HepG2 (cell line): ENCODE measurements around the gene LRIG1. TPM values are rescaled to one million over a fixed set of nuclear protein-coding genes. Genes with fewer than 3 reads are reported as not detected.

ENCODE experiments used
- AKAP8 ChIP-seq: sonication (generic); formaldehyde crosslinking; IDR thresholded peaks from 2 replicates; pipeline ENCODE4 v1.5.1; 2020; ENCODE audit warnings: mild to moderate bottlenecking, missing genetic modification reagents
- ATF2 ChIP-seq: sonication (generic); formaldehyde crosslinking; IDR thresholded peaks from 2 replicates; pipeline ENCODE4 v1.4.0; 2020; ENCODE audit warnings: missing genetic modification reagents
- CREB3 ChIP-seq: sonication (generic); formaldehyde crosslinking; IDR thresholded peaks from 2 replicates; pipeline ENCODE4 v1.5.0; 2020; ENCODE audit warnings: missing genetic modification reagents
- JDP2 ChIP-seq: sonication (generic); formaldehyde crosslinking; IDR thresholded peaks from 2 replicates; pipeline ENCODE4 v1.8.1; 2022; ENCODE audit warnings: missing genetic modification reagents, borderline replicate concordance
- KLF16 ChIP-seq, 2 experiments: sonication (generic) in 1 of 2; formaldehyde crosslinking in 1 of 2; IDR thresholded peaks; 2 replicates each; pipeline versions ENCODE4 v1.6.1 to v1.8.0; 2016 to 2023; ENCODE audit warnings: missing genetic modification reagents in 2 of 2, missing compliant biosample characterization in 1 of 2
- NFIC ChIP-seq: IDR thresholded peaks from 2 replicates; pipeline ENCODE4 v1.6.1; 2012; ENCODE audit warnings: mild to moderate bottlenecking, low read length, inconsistent platforms
- PAWR ChIP-seq: sonication (generic); formaldehyde crosslinking; IDR thresholded peaks from 2 replicates; pipeline ENCODE4 v1.4.0; 2020; ENCODE audit warnings: missing genetic modification reagents, mild to moderate bottlenecking, borderline replicate concordance
- PHB2 ChIP-seq: fragments of 450-650 bp; IDR thresholded peaks from 2 replicates; pipeline ENCODE4 v1.6.1; 2018; ENCODE audit not compliant: partially characterized antibody
- RBFOX2 ChIP-seq: fragments of 200-400 bp; formaldehyde crosslinking; IDR thresholded peaks from 2 replicates; pipeline ENCODE4 v1.6.1; 2017; ENCODE audit warnings: low read depth, mild to moderate bottlenecking, low read length
- RBM22 ChIP-seq: fragments of 200-400 bp; formaldehyde crosslinking; optimal IDR thresholded peaks from 2 replicates; pipeline ENCODE3; 2017; ENCODE audit warnings: mild to moderate bottlenecking, low read length, moderate library complexity
- SUZ12 ChIP-seq: fragments of 150-350 bp; IDR thresholded peaks from 2 replicates; pipeline ENCODE4 v1.6.1; 2014; ENCODE audit warnings: low read depth, low read length
- TEAD3 ChIP-seq: optimal IDR thresholded peaks from 2 replicates; pipeline ENCODE3; 2016; ENCODE audit warnings: borderline replicate concordance
- ZFAT ChIP-seq: sonication (generic); formaldehyde crosslinking; conservative IDR thresholded peaks from 2 replicates; pipeline ENCODE4 v1.8.1; 2023; ENCODE audit warnings: missing genetic modification reagents, inconsistent platforms
- ZFP36 ChIP-seq: fragments of 150-350 bp; IDR thresholded peaks from 2 replicates; pipeline ENCODE4 v1.6.1; 2018; ENCODE audit warnings: borderline replicate concordance, low read length, low read depth; ENCODE audit not compliant: partially characterized antibody
- ZKSCAN8 ChIP-seq: IDR thresholded peaks from 2 replicates; pipeline ENCODE4 v1.6.1; 2016; ENCODE audit warnings: borderline replicate concordance, missing genetic modification reagents, missing compliant biosample characterization
- ZNF3 ChIP-seq: IDR thresholded peaks from 2 replicates; pipeline ENCODE4 v1.7.0; 2017; ENCODE audit warnings: inconsistent platforms
- ZNF446 ChIP-seq: sonication (generic); formaldehyde crosslinking; IDR thresholded peaks from 2 replicates; pipeline ENCODE4 v1.5.0; 2020; ENCODE audit warnings: mild to moderate bottlenecking, missing genetic modification reagents
- ZNF501 ChIP-seq: sonication (generic); formaldehyde crosslinking; IDR thresholded peaks from 2 replicates; pipeline ENCODE4 v1.5.1; 2020; ENCODE audit warnings: mild to moderate bottlenecking, moderate library complexity, missing genetic modification reagents
- ZNF552 ChIP-seq: sonication (generic); formaldehyde crosslinking; IDR thresholded peaks from 2 replicates; pipeline ENCODE4 v1.9.0; 2022; ENCODE audit warnings: missing genetic modification reagents, mild to moderate bottlenecking, borderline replicate concordance
- ZNF776 ChIP-seq: sonication (generic); formaldehyde crosslinking; IDR thresholded peaks from 2 replicates; pipeline ENCODE4 v1.4.0; 2020; ENCODE audit warnings: mild to moderate bottlenecking, missing genetic modification reagents
- polyA plus RNA-seq, 8 experiments: library from polyadenylated mRNA; depleted of rRNA in 3 of 8; stranded (reverse) in 7 of 8; unstranded in 1 of 8; fragments of >200 nt; fragmentation: Illumina TruSeq in 4 of 8; extraction: Trizol in 4 of 8; gene quantifications; 2 replicates each; pipeline versions ENCODE4 v1.2.1 to v1.2.3, GENCODE V29; 2011 to 2016; ENCODE audit warnings: low read depth in 4 of 8, missing spikeins in 1 of 8, mixed read lengths in 1 of 8; ENCODE audit not compliant: insufficient read depth in 1 of 8
- total RNA-seq, 5 experiments: library from RNA; depleted of rRNA; stranded (reverse); fragments of >200 nt; fragmentation: Illumina TruSeq; extraction: Trizol; gene quantifications; 2 replicates each; pipeline ENCODE4 v1.2.3, GENCODE V29; 2016; ENCODE audit warnings: low read depth in 1 of 5
- TF ChIP-seq, protein P1 (sequence below): sonication (generic); formaldehyde crosslinking; IDR thresholded peaks from 2 replicates; pipeline ENCODE4 v1.4.0; 2020; ENCODE audit warnings: missing genetic modification reagents
- TF ChIP-seq, protein P2 (sequence below): IDR thresholded peaks from 2 replicates; pipeline ENCODE4 v1.6.1; 2012; ENCODE audit warnings: inconsistent platforms

LRIG1 gene
- total and polyA plus RNA-seq, 2 of the 13 experiments (the other 11 are each of a cell fraction or from before 2014, with no cell fraction given): 17.8 to 24.8 TPM

DNA sequence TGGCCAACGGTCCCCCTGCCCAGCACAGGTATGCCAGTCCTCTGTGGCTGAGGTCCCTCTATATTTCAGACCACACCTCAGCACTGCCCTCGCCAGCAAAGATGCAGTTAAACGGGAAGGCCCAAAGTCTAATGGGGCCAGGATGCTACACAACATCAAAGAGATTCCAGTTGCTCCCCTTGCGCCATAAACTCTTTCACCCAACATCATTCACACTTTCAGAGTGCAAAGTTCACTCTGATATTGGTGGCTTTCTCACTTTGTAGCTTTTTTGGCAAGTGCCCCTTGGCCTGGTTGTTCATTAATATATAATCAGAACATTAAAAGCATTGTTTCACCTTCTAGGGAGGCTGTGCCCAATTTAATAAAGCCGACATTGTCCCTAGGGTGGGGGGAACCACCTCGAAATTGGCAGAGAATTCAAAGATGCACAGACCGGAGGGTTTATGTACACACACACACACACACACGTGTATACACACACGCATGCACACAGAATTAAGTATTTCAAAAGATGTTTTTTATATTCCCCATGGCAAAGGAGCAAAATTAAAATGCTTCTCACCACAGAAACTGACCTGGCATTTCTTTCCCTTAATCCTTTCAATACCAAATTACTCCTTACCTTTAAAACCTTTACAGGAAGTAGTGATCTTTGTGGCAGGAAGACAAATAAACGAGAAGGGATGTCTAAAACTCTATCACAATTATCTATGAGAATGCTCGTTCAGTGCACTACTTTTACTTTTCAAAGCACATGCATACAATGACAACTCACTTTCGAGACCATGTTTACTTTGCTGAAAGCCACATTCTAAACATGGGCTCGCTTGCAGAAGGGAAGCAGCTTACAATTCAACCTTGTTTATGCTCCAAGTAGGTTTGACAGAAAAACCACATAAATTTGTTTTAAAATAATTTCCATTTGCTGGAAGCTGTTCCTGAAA is 19.5 kb downstream of the LRIG1 start (continued):
- TF ChIP-seq, protein P1, sequence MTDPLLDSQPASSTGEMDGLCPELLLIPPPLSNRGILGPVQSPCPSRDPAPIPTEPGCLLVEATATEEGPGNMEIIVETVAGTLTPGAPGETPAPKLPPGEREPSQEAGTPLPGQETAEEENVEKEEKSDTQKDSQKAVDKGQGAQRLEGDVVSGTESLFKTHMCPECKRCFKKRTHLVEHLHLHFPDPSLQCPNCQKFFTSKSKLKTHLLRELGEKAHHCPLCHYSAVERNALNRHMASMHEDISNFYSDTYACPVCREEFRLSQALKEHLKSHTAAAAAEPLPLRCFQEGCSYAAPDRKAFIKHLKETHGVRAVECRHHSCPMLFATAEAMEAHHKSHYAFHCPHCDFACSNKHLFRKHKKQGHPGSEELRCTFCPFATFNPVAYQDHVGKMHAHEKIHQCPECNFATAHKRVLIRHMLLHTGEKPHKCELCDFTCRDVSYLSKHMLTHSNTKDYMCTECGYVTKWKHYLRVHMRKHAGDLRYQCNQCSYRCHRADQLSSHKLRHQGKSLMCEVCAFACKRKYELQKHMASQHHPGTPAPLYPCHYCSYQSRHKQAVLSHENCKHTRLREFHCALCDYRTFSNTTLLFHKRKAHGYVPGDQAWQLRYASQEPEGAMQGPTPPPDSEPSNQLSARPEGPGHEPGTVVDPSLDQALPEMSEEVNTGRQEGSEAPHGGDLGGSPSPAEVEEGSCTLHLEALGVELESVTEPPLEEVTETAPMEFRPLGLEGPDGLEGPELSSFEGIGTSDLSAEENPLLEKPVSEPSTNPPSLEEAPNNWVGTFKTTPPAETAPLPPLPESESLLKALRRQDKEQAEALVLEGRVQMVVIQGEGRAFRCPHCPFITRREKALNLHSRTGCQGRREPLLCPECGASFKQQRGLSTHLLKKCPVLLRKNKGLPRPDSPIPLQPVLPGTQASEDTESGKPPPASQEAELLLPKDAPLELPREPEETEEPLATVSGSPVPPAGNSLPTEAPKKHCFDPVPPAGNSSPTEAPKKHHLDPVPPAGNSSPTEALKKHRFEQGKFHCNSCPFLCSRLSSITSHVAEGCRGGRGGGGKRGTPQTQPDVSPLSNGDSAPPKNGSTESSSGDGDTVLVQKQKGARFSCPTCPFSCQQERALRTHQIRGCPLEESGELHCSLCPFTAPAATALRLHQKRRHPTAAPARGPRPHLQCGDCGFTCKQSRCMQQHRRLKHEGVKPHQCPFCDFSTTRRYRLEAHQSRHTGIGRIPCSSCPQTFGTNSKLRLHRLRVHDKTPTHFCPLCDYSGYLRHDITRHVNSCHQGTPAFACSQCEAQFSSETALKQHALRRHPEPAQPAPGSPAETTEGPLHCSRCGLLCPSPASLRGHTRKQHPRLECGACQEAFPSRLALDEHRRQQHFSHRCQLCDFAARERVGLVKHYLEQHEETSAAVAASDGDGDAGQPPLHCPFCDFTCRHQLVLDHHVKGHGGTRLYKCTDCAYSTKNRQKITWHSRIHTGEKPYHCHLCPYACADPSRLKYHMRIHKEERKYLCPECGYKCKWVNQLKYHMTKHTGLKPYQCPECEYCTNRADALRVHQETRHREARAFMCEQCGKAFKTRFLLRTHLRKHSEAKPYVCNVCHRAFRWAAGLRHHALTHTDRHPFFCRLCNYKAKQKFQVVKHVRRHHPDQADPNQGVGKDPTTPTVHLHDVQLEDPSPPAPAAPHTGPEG (CRISPR knock-in tag): 0 out of 2 replicates have a peak, but pooled peaks have one; percentile 53
- no peak for TF ChIP-seq SUZ12
- TF ChIP-seq ATF2 (CRISPR knock-in tag): peak; percentile 95
- TF ChIP-seq RBFOX2: no peak
- peak; percentile 59 for TF ChIP-seq ZNF501 (CRISPR knock-in tag)
- peak; percentile 98 for TF ChIP-seq TEAD3 (CRISPR knock-in tag)
- peak; percentile 40; the same call in 1 of the 2 replicates for TF ChIP-seq JDP2 (CRISPR knock-in tag)
- peak; percentile 70 for TF ChIP-seq ZNF3 (CRISPR knock-in tag)
- TF ChIP-seq AKAP8: 0 out of 2 replicates have a peak, but pooled peaks have one; percentile 42
- TF ChIP-seq, protein P2, sequence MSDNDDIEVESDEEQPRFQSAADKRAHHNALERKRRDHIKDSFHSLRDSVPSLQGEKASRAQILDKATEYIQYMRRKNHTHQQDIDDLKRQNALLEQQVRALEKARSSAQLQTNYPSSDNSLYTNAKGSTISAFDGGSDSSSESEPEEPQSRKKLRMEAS: peak; percentile 72
- TF ChIP-seq ZKSCAN8: peak; percentile 96
- TF ChIP-seq RBM22: peak; percentile 84
- TF ChIP-seq NFIC: peak; percentile 97
- no peak for TF ChIP-seq PHB2
- TF ChIP-seq ZNF776: no peak
- no peak for TF ChIP-seq CREB3 (CRISPR knock-in tag)
- TF ChIP-seq KLF16 (CRISPR knock-in tag; IDR thresholded peaks at IDR 0.05): peak in 1 of 2 experiments; percentile 94; a peak in 2 of 4 replicates
- no peak for TF ChIP-seq PAWR (CRISPR knock-in tag)
- TF ChIP-seq ZNF552 (CRISPR knock-in tag): peak; percentile 65; the same call in 1 of the 2 replicates
- TF ChIP-seq ZFAT (CRISPR knock-in tag): no peak
- TF ChIP-seq ZNF446 (CRISPR knock-in tag): no peak
- TF ChIP-seq ZFP36: no peak
